GM23338 (cell line): Measurements from ENCODE around the gene STXBP5. TPM values are rescaled to one million over a fixed set of nuclear protein-coding genes. Genes with fewer than 3 reads are reported as not detected.

Experiments
- ATAC-seq: fragments of 200-7000 bp; cut with Tn5 transposase; 3 replicates; pipeline ENCODE4 v1.9.1; 2020
- DNase-seq: peaks from one replicate; pipeline ENCODE4 v3.0.0-alpha.2; 2015; ENCODE audit warnings: low spot score
- H2AFZ ChIP-seq: fragments of 200-600 bp; sonication (generic); 2 replicates; pipeline ENCODE4 v1.8.0; 2016; ENCODE audit warnings: antibody characterized with exemption, mild to moderate bottlenecking, moderate library complexity
- H3F3A ChIP-seq: fragments of 200-600 bp; sonication (generic); replicated peaks from 2 replicates; pipeline ENCODE4 v1.8.0; 2017; ENCODE audit warnings: antibody characterized with exemption, mixed run types, low read depth
- H3K27ac ChIP-seq: fragments of 200-600 bp; sonication (generic); 2 replicates; pipeline ENCODE4 v1.6.1; 2016; ENCODE audit warnings: low read depth
- H3K27me3 ChIP-seq: fragments of 200-600 bp; sonication (generic); 2 replicates; pipeline ENCODE4 v1.8.0; 2016; ENCODE audit warnings: mild to moderate bottlenecking, mixed run types, moderate library complexity; ENCODE audit not compliant: insufficient read depth
- H3K36me3 ChIP-seq: fragments of 200-600 bp; sonication (generic); 2 replicates; pipeline ENCODE4 v1.8.0; 2016; ENCODE audit warnings: mild to moderate bottlenecking; ENCODE audit not compliant: insufficient read depth
- H3K4me1 ChIP-seq: fragments of 200-600 bp; sonication (generic); 2 replicates; pipeline ENCODE4 v1.8.0; 2016; ENCODE audit warnings: mild to moderate bottlenecking, moderate library complexity; ENCODE audit not compliant: insufficient read depth
- H3K4me2 ChIP-seq: fragments of 200-600 bp; sonication (generic); 2 replicates; pipeline ENCODE4 v1.7.1; 2017; ENCODE audit warnings: mixed run types
- H3K4me3 ChIP-seq: fragments of 200-600 bp; sonication (generic); 2 replicates; pipeline ENCODE4 v1.6.1; 2016; ENCODE audit warnings: mixed run types
- H3K79me2 ChIP-seq: fragments of 200-600 bp; sonication (generic); replicated peaks from 2 replicates; pipeline ENCODE4 v1.8.0; 2017; ENCODE audit warnings: mild to moderate bottlenecking; ENCODE audit not compliant: insufficient read depth
- H3K9me2 ChIP-seq: fragments of 200-600 bp; sonication (generic); 2 replicates; pipeline ENCODE4 v1.8.0; 2017; ENCODE audit not compliant: insufficient read depth
- H4K20me1 ChIP-seq: fragments of 200-600 bp; sonication (generic); replicated peaks from 2 replicates; pipeline ENCODE4 v1.8.0; 2017; ENCODE audit warnings: mild to moderate bottlenecking; ENCODE audit not compliant: insufficient read depth
- H3K27ac Mint-ChIP-seq: 2 replicates; pipeline ENCODE4 v1.8.0; 2020; ENCODE audit warnings: inconsistent platforms, mild to moderate bottlenecking, moderate library complexity, mixed read lengths
- H3K27me3 Mint-ChIP-seq: 3 replicates; pipeline ENCODE4 v1.8.0; 2022; ENCODE audit warnings: low read depth, mild to moderate bottlenecking, moderate library complexity, mixed read lengths, inconsistent platforms; ENCODE audit not compliant: insufficient read depth, poor library complexity
- H3K36me3 Mint-ChIP-seq: 3 replicates; pipeline ENCODE4 v1.8.0; 2021; ENCODE audit warnings: low read depth, mild to moderate bottlenecking, inconsistent platforms, moderate library complexity, mixed read lengths
- H3K4me1 Mint-ChIP-seq: 3 replicates; pipeline ENCODE4 v1.8.0; 2020; ENCODE audit warnings: mild to moderate bottlenecking, inconsistent platforms, mixed read lengths
- H3K4me3 Mint-ChIP-seq: 3 replicates; pipeline ENCODE4 v1.8.0; 2021; ENCODE audit warnings: moderate library complexity, mild to moderate bottlenecking, inconsistent platforms, mixed read lengths
- H3K9me3 Mint-ChIP-seq: 3 replicates; pipeline ENCODE4 v1.8.0; 2020; ENCODE audit warnings: moderate library complexity, mild to moderate bottlenecking, inconsistent platforms, mixed read lengths
- CREB1 ChIP-seq: fragments of 250-450 bp; sonication (Bioruptor Pico); IDR thresholded peaks from 2 replicates; pipeline ENCODE4 v1.5.0; 2020; ENCODE audit warnings: low read depth, mild to moderate bottlenecking, moderate library complexity
- CTCF ChIP-seq, 2 experiments: fragments of 200-600 bp in 1 of 2; sonication (generic) in 1 of 2; conservative IDR thresholded peaks; 2 replicates each; pipeline versions ENCODE4 v1.5.1 to v1.6.1; 2016 to 2017; ENCODE audit warnings: antibody characterized with exemption in 2 of 2, low read depth in 2 of 2, mild to moderate bottlenecking in 2 of 2, moderate library complexity in 1 of 2
- EZH2 ChIP-seq: fragments of 200-600 bp; sonication (generic); IDR thresholded peaks from one replicate; pipeline ENCODE4 v1.8.0; 2017; ENCODE audit warnings: antibody characterized with exemption, mild to moderate bottlenecking, low read depth; ENCODE audit not compliant: unreplicated experiment
- EZH2phosphoT487 ChIP-seq: fragments of 200-600 bp; sonication (generic); IDR thresholded peaks from one replicate; pipeline ENCODE4 v1.8.1; 2018; ENCODE audit warnings: antibody characterized with exemption; ENCODE audit not compliant: unreplicated experiment
- JUNB ChIP-seq: IDR thresholded peaks from one replicate; pipeline ENCODE4 v1.6.1; 2016; ENCODE audit warnings: antibody characterized with exemption; ENCODE audit not compliant: unreplicated experiment
- NANOG ChIP-seq: IDR thresholded peaks from 2 replicates; pipeline ENCODE4 v1.6.1; 2016; ENCODE audit warnings: antibody characterized with exemption, borderline replicate concordance
- POLR2AphosphoS5 ChIP-seq: IDR thresholded peaks from 2 replicates; pipeline ENCODE4 v1.6.1; 2016; ENCODE audit warnings: antibody characterized with exemption, low read depth
- REST ChIP-seq: IDR thresholded peaks from one replicate; pipeline ENCODE4 v1.6.1; 2018; ENCODE audit warnings: antibody characterized with exemption; ENCODE audit not compliant: unreplicated experiment
- STAT1 ChIP-seq: IDR thresholded peaks from one replicate; pipeline ENCODE4 v1.6.1; 2016; ENCODE audit warnings: antibody characterized with exemption; ENCODE audit not compliant: unreplicated experiment
- ZNF114 ChIP-seq: fragments of 250-450 bp; sonication (Bioruptor Pico); IDR thresholded peaks from 2 replicates; pipeline ENCODE4 v1.5.0; 2020; ENCODE audit warnings: mild to moderate bottlenecking, moderate library complexity
- ZNF331 ChIP-seq: fragments of 250-450 bp; sonication (Bioruptor Pico); IDR thresholded peaks from 2 replicates; pipeline ENCODE4 v1.5.0; 2020; ENCODE audit warnings: low read depth, mild to moderate bottlenecking, moderate library complexity
- polyA plus RNA-seq: library from polyadenylated mRNA; unstranded; fragments of >200 nt; fragmentation: Nextera tagmentation; extraction: Ambion mirVana; gene quantifications from 2 replicates; pipeline ENCODE4 v1.2.1, GENCODE V29; 2016
- total RNA-seq: library from RNA; depleted of rRNA; stranded (reverse); fragments of >200 nt; shearing (Covaris generic); gene quantifications from 2 replicates; pipeline ENCODE4 v1.2.3, GENCODE V29; 2014
- TF ChIP-seq, protein P1 (sequence below): fragments of 250-450 bp; sonication (Bioruptor Pico); IDR thresholded peaks from 2 replicates; pipeline ENCODE4 v1.5.0; 2020; ENCODE audit warnings: mild to moderate bottlenecking, moderate library complexity
- TF ChIP-seq, protein P2 (sequence below): IDR thresholded peaks from 2 replicates; pipeline ENCODE4 v1.6.1; 2016; ENCODE audit warnings: antibody characterized with exemption

Gene STXBP5
- total and polyA plus RNA-seq, 2 experiments from 2014 or later: 3.9 to 17.8 TPM

DNA sequence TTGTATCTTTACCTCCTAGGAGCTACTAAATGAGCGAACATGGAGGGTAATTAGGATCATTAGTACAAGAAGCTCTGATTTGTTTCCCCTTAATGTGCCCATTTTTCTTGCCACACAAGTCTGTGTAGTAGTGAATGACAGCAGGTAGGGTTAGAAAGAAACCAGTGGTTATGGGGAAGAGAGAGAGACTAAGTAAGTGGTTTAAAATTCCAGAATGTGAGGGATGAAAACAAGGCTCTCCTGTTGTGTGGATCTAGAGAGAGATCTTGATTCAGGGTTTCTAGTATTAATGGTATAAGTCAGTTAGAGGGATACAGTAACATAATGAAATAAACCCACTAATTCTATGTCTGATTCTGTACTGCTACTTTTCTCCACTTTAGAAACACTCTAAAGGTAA is 22.7 kb downstream of the STXBP5 start (continued):
- TF ChIP-seq REST: no peak

- Mint-ChIP-seq H3K36me3 (no peaks in the 10 kb centered on the region), H3K9me3 (no peaks in the 10 kb centered on the region), H3K4me3 (no peak overlapping the region), H3K4me1 (peaks cover 21% of the 10 kb centered on the region), H3K27ac (no peak overlapping the region), H3K27me3 (no peaks in the 10 kb centered on the region)
- Histone ChIP-seq H3K4me2 (no peak overlapping the region), H4K20me1 (no peaks in the 10 kb centered on the region), H3K79me2 (peaks cover 21% of the 10 kb centered on the region), H3K27ac (no peak overlapping the region), H3K4me1 (peaks cover 17% of the 10 kb centered on the region), H3K9me2 (no peaks in the 10 kb centered on the region), H3K27me3 (no peaks in the 10 kb centered on the region), H3K4me3 (no peak overlapping the region), H3F3A (no peaks in the 10 kb centered on the region), H3K36me3 (no peaks in the 10 kb centered on the region), H2AFZ (no peak overlapping the region)
- ATAC-seq (no peak), DNase-seq (no peak)
- TF ChIP-seq ZNF114 (CRISPR knock-in tag) (no peak), EZH2 (no peak), STAT1 (no peak), POLR2AphosphoS5 (no peak), JUNB (no peak), ZNF331 (CRISPR knock-in tag) (no peak), CREB1 (CRISPR knock-in tag) (no peak), EZH2phosphoT487 (no peak), NANOG (no peak), CTCF (conservative IDR thresholded peaks at IDR 0.05; ENCODE audit: low read depth in 2 of 2) (no peak)
- TF ChIP-seq, protein P1, sequence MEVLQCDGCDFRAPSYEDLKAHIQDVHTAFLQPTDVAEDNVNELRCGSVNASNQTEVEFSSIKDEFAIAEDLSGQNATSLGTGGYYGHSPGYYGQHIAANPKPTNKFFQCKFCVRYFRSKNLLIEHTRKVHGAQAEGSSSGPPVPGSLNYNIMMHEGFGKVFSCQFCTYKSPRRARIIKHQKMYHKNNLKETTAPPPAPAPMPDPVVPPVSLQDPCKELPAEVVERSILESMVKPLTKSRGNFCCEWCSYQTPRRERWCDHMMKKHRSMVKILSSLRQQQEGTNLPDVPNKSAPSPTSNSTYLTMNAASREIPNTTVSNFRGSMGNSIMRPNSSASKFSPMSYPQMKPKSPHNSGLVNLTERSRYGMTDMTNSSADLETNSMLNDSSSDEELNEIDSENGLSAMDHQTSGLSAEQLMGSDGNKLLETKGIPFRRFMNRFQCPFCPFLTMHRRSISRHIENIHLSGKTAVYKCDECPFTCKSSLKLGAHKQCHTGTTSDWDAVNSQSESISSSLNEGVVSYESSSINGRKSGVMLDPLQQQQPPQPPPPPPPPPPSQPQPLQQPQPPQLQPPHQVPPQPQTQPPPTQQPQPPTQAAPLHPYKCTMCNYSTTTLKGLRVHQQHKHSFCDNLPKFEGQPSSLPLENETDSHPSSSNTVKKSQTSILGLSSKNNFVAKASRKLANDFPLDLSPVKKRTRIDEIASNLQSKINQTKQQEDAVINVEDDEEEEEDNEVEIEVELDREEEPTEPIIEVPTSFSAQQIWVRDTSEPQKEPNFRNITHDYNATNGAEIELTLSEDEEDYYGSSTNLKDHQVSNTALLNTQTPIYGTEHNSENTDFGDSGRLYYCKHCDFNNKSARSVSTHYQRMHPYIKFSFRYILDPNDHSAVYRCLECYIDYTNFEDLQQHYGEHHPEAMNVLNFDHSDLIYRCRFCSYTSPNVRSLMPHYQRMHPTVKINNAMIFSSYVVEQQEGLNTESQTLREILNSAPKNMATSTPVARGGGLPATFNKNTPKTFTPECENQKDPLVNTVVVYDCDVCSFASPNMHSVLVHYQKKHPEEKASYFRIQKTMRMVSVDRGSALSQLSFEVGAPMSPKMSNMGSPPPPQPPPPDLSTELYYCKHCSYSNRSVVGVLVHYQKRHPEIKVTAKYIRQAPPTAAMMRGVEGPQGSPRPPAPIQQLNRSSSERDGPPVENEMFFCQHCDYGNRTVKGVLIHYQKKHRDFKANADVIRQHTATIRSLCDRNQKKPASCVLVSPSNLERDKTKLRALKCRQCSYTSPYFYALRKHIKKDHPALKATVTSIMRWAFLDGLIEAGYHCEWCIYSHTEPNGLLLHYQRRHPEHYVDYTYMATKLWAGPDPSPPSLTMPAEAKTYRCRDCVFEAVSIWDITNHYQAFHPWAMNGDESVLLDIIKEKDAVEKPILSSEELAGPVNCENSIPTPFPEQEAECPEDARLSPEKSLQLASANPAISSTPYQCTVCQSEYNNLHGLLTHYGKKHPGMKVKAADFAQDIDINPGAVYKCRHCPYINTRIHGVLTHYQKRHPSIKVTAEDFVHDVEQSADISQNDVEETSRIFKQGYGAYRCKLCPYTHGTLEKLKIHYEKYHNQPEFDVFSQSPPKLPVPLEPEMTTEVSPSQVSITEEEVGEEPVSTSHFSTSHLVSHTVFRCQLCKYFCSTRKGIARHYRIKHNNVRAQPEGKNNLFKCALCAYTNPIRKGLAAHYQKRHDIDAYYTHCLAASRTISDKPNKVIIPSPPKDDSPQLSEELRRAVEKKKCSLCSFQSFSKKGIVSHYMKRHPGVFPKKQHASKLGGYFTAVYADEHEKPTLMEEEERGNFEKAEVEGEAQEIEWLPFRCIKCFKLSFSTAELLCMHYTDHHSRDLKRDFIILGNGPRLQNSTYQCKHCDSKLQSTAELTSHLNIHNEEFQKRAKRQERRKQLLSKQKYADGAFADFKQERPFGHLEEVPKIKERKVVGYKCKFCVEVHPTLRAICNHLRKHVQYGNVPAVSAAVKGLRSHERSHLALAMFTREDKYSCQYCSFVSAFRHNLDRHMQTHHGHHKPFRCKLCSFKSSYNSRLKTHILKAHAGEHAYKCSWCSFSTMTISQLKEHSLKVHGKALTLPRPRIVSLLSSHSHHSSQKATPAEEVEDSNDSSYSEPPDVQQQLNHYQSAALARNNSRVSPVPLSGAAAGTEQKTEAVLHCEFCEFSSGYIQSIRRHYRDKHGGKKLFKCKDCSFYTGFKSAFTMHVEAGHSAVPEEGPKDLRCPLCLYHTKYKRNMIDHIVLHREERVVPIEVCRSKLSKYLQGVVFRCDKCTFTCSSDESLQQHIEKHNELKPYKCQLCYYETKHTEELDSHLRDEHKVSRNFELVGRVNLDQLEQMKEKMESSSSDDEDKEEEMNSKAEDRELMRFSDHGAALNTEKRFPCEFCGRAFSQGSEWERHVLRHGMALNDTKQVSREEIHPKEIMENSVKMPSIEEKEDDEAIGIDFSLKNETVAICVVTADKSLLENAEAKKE (CRISPR knock-in tag): no peak
- TF ChIP-seq, protein P2, sequence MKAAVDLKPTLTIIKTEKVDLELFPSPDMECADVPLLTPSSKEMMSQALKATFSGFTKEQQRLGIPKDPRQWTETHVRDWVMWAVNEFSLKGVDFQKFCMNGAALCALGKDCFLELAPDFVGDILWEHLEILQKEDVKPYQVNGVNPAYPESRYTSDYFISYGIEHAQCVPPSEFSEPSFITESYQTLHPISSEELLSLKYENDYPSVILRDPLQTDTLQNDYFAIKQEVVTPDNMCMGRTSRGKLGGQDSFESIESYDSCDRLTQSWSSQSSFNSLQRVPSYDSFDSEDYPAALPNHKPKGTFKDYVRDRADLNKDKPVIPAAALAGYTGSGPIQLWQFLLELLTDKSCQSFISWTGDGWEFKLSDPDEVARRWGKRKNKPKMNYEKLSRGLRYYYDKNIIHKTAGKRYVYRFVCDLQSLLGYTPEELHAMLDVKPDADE: no peak
Measured at GRCh38 chr6:147227770-147228320, 23.6 kb downstream of the STXBP5 start.
